ENCODE results near the gene PEX10. TPM values are rescaled to one million over a fixed set of nuclear protein-coding genes. Genes with fewer than 3 reads are reported as not detected.

Gene PEX10
- total and polyA plus RNA-seq, 10 of the 15 experiments (the other 5 are each of a cell fraction or from before 2014, with no cell fraction given), result 0.24 to 24.9 (median 16.8) TPM; not detected in 1

DNA sequence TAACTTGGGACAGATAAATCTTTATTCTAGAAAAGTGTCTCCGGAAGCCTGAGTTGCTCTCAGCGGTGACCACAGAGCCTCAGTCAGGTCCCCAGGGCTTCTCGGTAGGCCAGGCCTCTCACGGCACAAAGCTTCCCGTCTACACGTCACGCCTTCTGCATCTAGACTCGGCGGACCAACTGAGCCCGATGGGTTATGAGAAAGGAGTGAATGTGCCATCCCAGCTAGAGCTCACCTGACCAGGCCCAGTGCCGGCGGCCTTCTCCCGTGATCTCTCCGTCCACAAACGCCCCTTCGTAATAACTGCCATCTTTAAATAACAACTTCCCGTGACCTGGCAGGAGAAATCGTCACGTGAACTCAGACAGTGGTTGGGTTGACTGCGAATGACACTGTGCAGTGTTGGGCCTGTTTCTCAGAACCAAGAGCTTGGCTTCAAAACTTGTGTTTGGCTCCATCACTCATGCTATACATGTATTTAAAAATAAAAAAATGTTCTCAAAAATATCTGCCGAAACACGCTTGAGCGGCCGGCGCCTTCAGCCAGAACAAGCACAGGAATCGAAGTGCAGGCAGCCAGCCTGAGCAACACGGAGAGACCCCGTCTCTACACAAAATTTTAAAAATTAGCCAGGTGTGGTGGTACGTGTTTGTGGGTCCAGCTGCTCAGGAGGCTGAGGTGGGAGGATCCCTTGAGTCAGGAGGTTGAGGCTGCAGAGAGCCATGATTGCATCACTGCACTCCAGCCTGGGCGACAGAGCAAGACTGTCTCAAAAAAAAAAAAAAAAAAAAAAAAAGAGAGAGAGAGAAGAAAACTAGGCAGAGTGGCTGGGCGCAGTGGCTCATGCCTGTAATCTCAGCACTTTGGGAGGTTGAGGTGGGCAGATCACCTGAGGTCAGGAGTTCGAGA lies 24.1 kb downstream of the PEX10 start (continued):
- TF ChIP-seq SMAD1 (IDR thresholded peaks at IDR 0.05; ENCODE audit: low read depth, partially characterized antibody), result peak; percentile 50

GRCh38 chr1:2386636-2387611 lies 25.4 kb downstream of the PEX10 start:
- no peak overlapping the region for H2AFZ ChIP-seq (ENCODE audit: control insufficient read depth, low read depth, low read length)
- peak overlapping the region; percentile 87 for H3K4me2 ChIP-seq (ENCODE audit: control insufficient read depth, insufficient read depth)
- ChIA-PET RAD21 (ENCODE audit: unreplicated experiment) (interaction anchor here (1.2 to 1.3 kb wide), 3 partner anchors 26 to 192 kb away, joined by 4 to 9 read pairs (median 5); partner anchors contain the start of gene FAAP20), CTCF (interaction anchor here (1.7 to 2.5 kb wide), 2 partner anchors 8 to 192 kb away, joined by 6 to 22 read pairs; partner anchors contain the start of gene FAAP20), SMC1A (ENCODE audit: uncharacterized antibody, unreplicated experiment) (interaction anchor here (1.7 kb wide), 1 partner anchor 192 kb away, joined by 5 read pairs; the partner anchor contains the start of gene FAAP20), POLR2A (no interaction called here)
- H3K36me3 ChIP-seq (ENCODE audit: control insufficient read depth in 2 of 2, insufficient read depth in 2 of 2, low read length in 1 of 2), result no peaks in the 10 kb centered on the region; a peak in 1 of 4 replicates
- DNase-seq (ENCODE audit: low read depth, low spot score), result no peak
- intact Hi-C loops (cut with micrococcal nuclease; ENCODE audit: unreplicated experiment) (no loop called here), in situ Hi-C loops (cut with MboI) (loop anchor here (5.0 kb wide), 1 partner anchor 195 kb away; the partner anchor contains the start of gene FAAP20)
- no peak for ATAC-seq
- 94% methylated on average over 29 of the region's 30 CpGs for WGBS (ENCODE audit: insufficient coverage, insufficient replicate concordance, low lambda C conversion rate, missing lambda C conversion rate)
- H3K79me2 ChIP-seq (ENCODE audit: control insufficient read depth, insufficient read depth, low read length), result peaks cover 18% of the 10 kb centered on the region
- peak overlapping the region; percentile 66 for H3K4me3 ChIP-seq
- no peaks in the 10 kb centered on the region for H3K9me3 ChIP-seq (replicated peaks; ENCODE audit: control insufficient read depth, insufficient read depth, low read length)
- H3K4me1 ChIP-seq (ENCODE audit: control insufficient read depth, insufficient read depth, low read length), result peaks cover 33% of the 10 kb centered on the region
- H3K27ac ChIP-seq (ENCODE audit: control insufficient read depth, insufficient read depth), result peak overlapping the region; percentile 82
- TF ChIP-seq IRF4 (IDR thresholded peaks at IDR 0.05; ENCODE audit: low read depth, low read length) (no peak), SUPT20H (IDR thresholded peaks at IDR 0.05; ENCODE audit: borderline replicate concordance, control insufficient read depth, low read depth, low read length) (no peak), RAD21 (IDR thresholded peaks at IDR 0.05; ENCODE audit: insufficient read depth, low read depth, low read length) (no peak), BCL11A (IDR thresholded peaks at IDR 0.05; ENCODE audit: low read depth, low read length) (no peak), RUNX3 (IDR thresholded peaks at IDR 0.05; ENCODE audit: low read length) (no peak), RFX5 (IDR thresholded peaks at IDR 0.05; ENCODE audit: low read depth, low read length) (no peak), NBN (IDR thresholded peaks at IDR 0.05) (no peak), SPI1 (IDR thresholded peaks at IDR 0.05; ENCODE audit: borderline replicate concordance, insufficient read depth, low read depth, low read length) (no peak)
- TF ChIP-seq, protein P1, sequence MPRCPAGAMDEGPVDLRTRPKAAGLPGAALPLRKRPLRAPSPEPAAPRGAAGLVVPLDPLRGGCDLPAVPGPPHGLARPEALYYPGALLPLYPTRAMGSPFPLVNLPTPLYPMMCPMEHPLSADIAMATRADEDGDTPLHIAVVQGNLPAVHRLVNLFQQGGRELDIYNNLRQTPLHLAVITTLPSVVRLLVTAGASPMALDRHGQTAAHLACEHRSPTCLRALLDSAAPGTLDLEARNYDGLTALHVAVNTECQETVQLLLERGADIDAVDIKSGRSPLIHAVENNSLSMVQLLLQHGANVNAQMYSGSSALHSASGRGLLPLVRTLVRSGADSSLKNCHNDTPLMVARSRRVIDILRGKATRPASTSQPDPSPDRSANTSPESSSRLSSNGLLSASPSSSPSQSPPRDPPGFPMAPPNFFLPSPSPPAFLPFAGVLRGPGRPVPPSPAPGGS (IDR thresholded peaks at IDR 0.05; ENCODE audit: borderline replicate concordance, insufficient read depth, low read depth, low read length, poor library complexity, severe bottlenecking), result no peak
- BruUV-seq (replicated peaks), result no TSS peak
- H3K27me3 ChIP-seq (replicated peaks in 1 of 2; ENCODE audit: control insufficient read depth in 2 of 2, insufficient read depth in 2 of 2, low read length in 1 of 2), result no peaks in the 10 kb centered on the region
- no peaks in the 10 kb centered on the region for H4K20me1 ChIP-seq (ENCODE audit: control insufficient read depth, insufficient read depth)
- H3K9ac ChIP-seq (ENCODE audit: control insufficient read depth, insufficient read depth, low read length), result peak overlapping the region; percentile 67; the same call in 1 of the 2 replicates
- FAIRE-seq, result no peak
